ENCODE measurements around the gene SPIN3. TPM values are rescaled to one million over a fixed set of nuclear protein-coding genes. Genes with fewer than 3 reads are reported as not detected.

Gene SPIN3
- 33.4 TPM for total RNA-seq

DNA sequence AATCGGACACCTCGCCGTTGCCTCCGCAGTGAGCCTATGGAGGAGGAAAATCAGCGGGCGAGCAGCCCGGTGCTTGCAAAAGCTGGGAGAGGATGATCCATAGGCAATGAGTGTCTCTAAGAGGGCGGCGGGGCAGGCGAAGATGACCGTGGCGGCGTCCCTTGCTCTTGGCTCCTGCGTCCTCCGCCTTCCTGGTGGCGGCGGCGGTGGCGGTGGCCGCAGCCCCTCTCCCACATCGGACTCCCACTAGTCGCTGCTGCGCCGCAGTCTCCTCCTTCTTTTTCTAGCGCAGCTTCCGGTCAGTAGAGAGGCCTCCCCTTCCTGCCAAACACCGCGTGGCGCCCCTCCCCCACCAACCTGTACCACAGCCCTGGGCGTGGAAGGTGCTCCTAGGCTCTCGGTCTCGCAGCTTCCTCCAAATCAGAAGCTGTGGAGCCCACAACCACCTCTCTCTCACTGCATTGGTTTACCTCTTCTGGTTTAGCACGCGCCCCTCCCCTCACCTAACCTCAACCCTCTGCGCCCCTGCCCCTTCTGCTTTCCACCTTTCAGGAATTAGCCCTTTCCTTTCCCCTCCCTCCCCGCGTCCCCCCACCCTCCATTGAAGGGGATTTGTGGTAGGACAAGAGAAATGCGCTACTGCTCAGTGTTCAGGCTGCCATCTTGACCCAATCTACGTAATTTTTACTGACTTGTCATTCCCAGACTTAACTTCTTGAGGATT lies at the start of gene SPIN3:
Gene SPIN3, minus strand, starts transcription at position 271 of the 724 bp plus-strand sequence. CDS start 594 bp downstream, outside the sequence.

Other genes starting within 250 kb of the SPIN3 start
- gene SPIN2B, start 126.0 kb upstream of the SPIN3 start, total RNA-seq: 12.0 TPM
- gene SPIN2A, start 141.9 kb upstream of the SPIN3 start, total RNA-seq: 2.0 TPM

Data from camera-type eye (tissue), 1 donor.